Measurements from ENCODE around the gene TMEM163. TPM values are rescaled to one million over a fixed set of nuclear protein-coding genes. Genes with fewer than 3 reads are reported as not detected.
A peak's percentile ranks its signal among the peaks of the same experiment; 100 is the strongest.

Gene TMEM163
- total and polyA plus RNA-seq, 8 donors: 0.58 to 16.7 (median 3.2) TPM; not detected in 1

GRCh38 chr2:134675314-134675713, 43.5 kb downstream of the TMEM163 start:
- H3K4me1 ChIP-seq: peaks cover 9 to 39% (median 18%) of the 10 kb centered on the region in 4 donors
- no peaks in the 10 kb centered on the region for H3K9me3 ChIP-seq
- TF ChIP-seq POLR2A (IDR thresholded peaks at IDR 0.05) (no peak), EP300 (IDR thresholded peaks at IDR 0.05) (no peak)
- H3K4me3 ChIP-seq: no peak overlapping the region
- H3K27ac ChIP-seq: peak overlapping the region in 2 of 5 donors; percentile 17 to 36
- intact Hi-C loops (cut with DNase I; ENCODE audit: low total_unique reads): no loop called here
- 40 to 62% (median 46%) methylated on average over 3 of the region's 3 CpGs for WGBS, 5 donors
- no peak for DNase-seq
- H3K36me3 ChIP-seq: no peaks in the 10 kb centered on the region
- no peaks in the 10 kb centered on the region for H3K27me3 ChIP-seq

GRCh38 chr2:134674687-134675086, 44.1 kb downstream of the TMEM163 start:
- peak overlapping the region in 1 of 5 donors; percentile 36 for H3K27ac ChIP-seq
- TF ChIP-seq POLR2AphosphoS5 (IDR thresholded peaks at IDR 0.05) (no peak), POLR2A (IDR thresholded peaks at IDR 0.05) (no peak), CTCF (IDR thresholded peaks at IDR 0.05) (no peak), EP300 (IDR thresholded peaks at IDR 0.05) (no peak)
- WGBS, 5 donors: 50 to 61% (median 59%) methylated on average over 4 of the region's 4 CpGs

GRCh38 chr2:134671513-134671912, 47.3 kb downstream of the TMEM163 start:
- no peak for TF ChIP-seq POLR2AphosphoS5 (IDR thresholded peaks at IDR 0.05)
- no peak for TF ChIP-seq POLR2A (IDR thresholded peaks at IDR 0.05)
- no peak for TF ChIP-seq EP300 (IDR thresholded peaks at IDR 0.05)
- no peak for TF ChIP-seq CTCF (IDR thresholded peaks at IDR 0.05)
- H3K9me3 ChIP-seq: no peaks in the 10 kb centered on the region
- 0 to 38% (median 20%) methylated on average over 1 of the region's 1 CpG for WGBS, 5 donors
- no peaks in the 10 kb centered on the region for H3K27me3 ChIP-seq
- no peaks in the 10 kb centered on the region for H3K36me3 ChIP-seq
- no peak for DNase-seq
- intact Hi-C loops (cut with DNase I; ENCODE audit: low total_unique reads): no loop called here
- no peak overlapping the region for H3K4me3 ChIP-seq
- peaks cover 10 to 28% (median 15%) of the 10 kb centered on the region in 4 donors for H3K4me1 ChIP-seq
- H3K27ac ChIP-seq: peak overlapping the region in 4 of 5 donors; percentile 21 to 73 (median 48)

More at GRCh38 chr2:134674687-134675086, 44.1 kb downstream of the TMEM163 start:
- intact Hi-C loops (cut with DNase I; ENCODE audit: low total_unique reads): no loop called here
- DNase-seq: peak in 1 of 2 donors; percentile 45
- Histone ChIP-seq H3K9me3 (no peaks in the 10 kb centered on the region), H3K4me1 (peaks cover 14 to 39% (median 21%) of the 10 kb centered on the region in 4 donors), H3K4me3 (no peak overlapping the region), H3K27me3 (no peaks in the 10 kb centered on the region), H3K36me3 (no peaks in the 10 kb centered on the region)

GRCh38 chr2:134670955-134671354, 47.8 kb downstream of the TMEM163 start:
- Histone ChIP-seq H3K27ac (peak overlapping the region; percentile 20 to 73 (median 25)), H3K4me3 (no peak overlapping the region), H3K4me1 (peaks cover 10 to 28% (median 15%) of the 10 kb centered on the region in 4 donors), H3K9me3 (no peaks in the 10 kb centered on the region), H3K36me3 (no peaks in the 10 kb centered on the region), H3K27me3 (no peaks in the 10 kb centered on the region)
- intact Hi-C loops (cut with DNase I; ENCODE audit: low total_unique reads): no loop called here
- 8 to 43% (median 24%) methylated on average over 4 of the region's 4 CpGs for WGBS, 5 donors
- TF ChIP-seq EP300 (IDR thresholded peaks at IDR 0.05) (no peak), POLR2AphosphoS5 (IDR thresholded peaks at IDR 0.05) (no peak), CTCF (IDR thresholded peaks at IDR 0.05) (no peak), POLR2A (IDR thresholded peaks at IDR 0.05) (no peak)
- peak; percentile 67 to 85 for DNase-seq

Data from stomach (tissue), 9 donors.